HL-60 (cell line): ENCODE data around the gene GPC4.

Experiments
- GABPA ChIP-seq: IDR thresholded peaks from 2 replicates; pipeline ENCODE4 v1.6.1; 2012; ENCODE audit warnings: low read depth
- POLR2AphosphoS5 ChIP-seq: IDR thresholded peaks from 2 replicates; pipeline ENCODE4 v1.6.1; 2012; ENCODE audit warnings: low read depth
- SPI1 ChIP-seq: IDR thresholded peaks from 2 replicates; pipeline ENCODE4 v1.6.1; 2012; ENCODE audit warnings: low read depth, mild to moderate bottlenecking, borderline replicate concordance
- TF ChIP-seq, protein P1 (sequence below): IDR thresholded peaks from 2 replicates; pipeline ENCODE4 v1.6.1; 2012; ENCODE audit warnings: low read depth; ENCODE audit not compliant: insufficient replicate concordance
- TF ChIP-seq, protein P2 (sequence below): IDR thresholded peaks from one replicate; pipeline ENCODE4 v1.5.1; 2011; ENCODE audit warnings: low read length, control low read depth, inconsistent platforms; ENCODE audit not compliant: insufficient read depth

DNA sequence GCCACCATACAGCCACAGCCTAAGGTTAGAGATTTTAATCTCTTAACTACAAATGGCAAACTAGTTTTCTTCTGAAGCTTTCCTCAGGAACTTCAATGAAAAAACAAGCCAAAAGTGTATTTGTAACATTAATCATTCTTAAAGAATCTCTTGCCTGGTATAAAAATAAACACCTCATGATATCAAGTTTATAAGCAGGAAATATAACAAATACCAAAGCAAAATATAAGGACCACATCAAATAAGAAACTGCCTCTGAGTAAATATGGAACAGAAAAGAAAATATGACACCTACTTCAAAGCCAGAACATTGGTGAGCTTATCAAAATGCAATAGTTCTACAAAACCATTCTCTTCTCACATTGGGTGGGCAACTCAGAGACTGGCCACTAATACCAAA lies 89.9 kb downstream of the GPC4 start:
- TF ChIP-seq, protein P1, sequence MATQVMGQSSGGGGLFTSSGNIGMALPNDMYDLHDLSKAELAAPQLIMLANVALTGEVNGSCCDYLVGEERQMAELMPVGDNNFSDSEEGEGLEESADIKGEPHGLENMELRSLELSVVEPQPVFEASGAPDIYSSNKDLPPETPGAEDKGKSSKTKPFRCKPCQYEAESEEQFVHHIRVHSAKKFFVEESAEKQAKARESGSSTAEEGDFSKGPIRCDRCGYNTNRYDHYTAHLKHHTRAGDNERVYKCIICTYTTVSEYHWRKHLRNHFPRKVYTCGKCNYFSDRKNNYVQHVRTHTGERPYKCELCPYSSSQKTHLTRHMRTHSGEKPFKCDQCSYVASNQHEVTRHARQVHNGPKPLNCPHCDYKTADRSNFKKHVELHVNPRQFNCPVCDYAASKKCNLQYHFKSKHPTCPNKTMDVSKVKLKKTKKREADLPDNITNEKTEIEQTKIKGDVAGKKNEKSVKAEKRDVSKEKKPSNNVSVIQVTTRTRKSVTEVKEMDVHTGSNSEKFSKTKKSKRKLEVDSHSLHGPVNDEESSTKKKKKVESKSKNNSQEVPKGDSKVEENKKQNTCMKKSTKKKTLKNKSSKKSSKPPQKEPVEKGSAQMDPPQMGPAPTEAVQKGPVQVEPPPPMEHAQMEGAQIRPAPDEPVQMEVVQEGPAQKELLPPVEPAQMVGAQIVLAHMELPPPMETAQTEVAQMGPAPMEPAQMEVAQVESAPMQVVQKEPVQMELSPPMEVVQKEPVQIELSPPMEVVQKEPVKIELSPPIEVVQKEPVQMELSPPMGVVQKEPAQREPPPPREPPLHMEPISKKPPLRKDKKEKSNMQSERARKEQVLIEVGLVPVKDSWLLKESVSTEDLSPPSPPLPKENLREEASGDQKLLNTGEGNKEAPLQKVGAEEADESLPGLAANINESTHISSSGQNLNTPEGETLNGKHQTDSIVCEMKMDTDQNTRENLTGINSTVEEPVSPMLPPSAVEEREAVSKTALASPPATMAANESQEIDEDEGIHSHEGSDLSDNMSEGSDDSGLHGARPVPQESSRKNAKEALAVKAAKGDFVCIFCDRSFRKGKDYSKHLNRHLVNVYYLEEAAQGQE = no peak
- TF ChIP-seq, protein P2, sequence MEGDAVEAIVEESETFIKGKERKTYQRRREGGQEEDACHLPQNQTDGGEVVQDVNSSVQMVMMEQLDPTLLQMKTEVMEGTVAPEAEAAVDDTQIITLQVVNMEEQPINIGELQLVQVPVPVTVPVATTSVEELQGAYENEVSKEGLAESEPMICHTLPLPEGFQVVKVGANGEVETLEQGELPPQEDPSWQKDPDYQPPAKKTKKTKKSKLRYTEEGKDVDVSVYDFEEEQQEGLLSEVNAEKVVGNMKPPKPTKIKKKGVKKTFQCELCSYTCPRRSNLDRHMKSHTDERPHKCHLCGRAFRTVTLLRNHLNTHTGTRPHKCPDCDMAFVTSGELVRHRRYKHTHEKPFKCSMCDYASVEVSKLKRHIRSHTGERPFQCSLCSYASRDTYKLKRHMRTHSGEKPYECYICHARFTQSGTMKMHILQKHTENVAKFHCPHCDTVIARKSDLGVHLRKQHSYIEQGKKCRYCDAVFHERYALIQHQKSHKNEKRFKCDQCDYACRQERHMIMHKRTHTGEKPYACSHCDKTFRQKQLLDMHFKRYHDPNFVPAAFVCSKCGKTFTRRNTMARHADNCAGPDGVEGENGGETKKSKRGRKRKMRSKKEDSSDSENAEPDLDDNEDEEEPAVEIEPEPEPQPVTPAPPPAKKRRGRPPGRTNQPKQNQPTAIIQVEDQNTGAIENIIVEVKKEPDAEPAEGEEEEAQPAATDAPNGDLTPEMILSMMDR = no peak
- no peak for TF ChIP-seq POLR2AphosphoS5
- no peak for TF ChIP-seq SPI1
- no peak for TF ChIP-seq GABPA
